ACHN (cell line): ENCODE data around the gene BCL2L13.
A peak's percentile ranks its signal among the peaks of the same experiment; 100 is the strongest.
"Not testable (repeated sequence)": the region's sequence is repeated elsewhere in the genome, so short reads cannot be mapped to it uniquely, and the experiment has no call there.

Experiments used
- DNase-seq: peaks from one replicate; pipeline ENCODE4 v3.0.0-alpha.2; 2015
- in situ Hi-C: cut with HindIII; loops from 2 replicates; pipeline ENCODE4 v1.10.0; 2017; ENCODE audit warnings: low sequenced_read_pairs, low pct_ligation_motif_present, low pct_unique_long_range_greater_than_20kb

The BCL2L13 gene

GRCh38 chr22:17674152-17674551 lies 35.6 kb downstream of the BCL2L13 start:
- in situ Hi-C loops: no loop called here
- no peak for DNase-seq

GRCh38 chr22:17675584-17675983 lies 37.0 kb downstream of the BCL2L13 start:
- no peak for DNase-seq
- in situ Hi-C loops: no loop called here

- in situ Hi-C loops: no loop called here
- no peak for DNase-seq
Observed at GRCh38 chr22:17678817-17679385, 40.3 kb downstream of the BCL2L13 start.

GRCh38 chr22:17684245-17684644 lies 45.7 kb downstream of the BCL2L13 start:
- in situ Hi-C loops: no loop called here
- DNase-seq: no peak

- DNase-seq: no peak
- in situ Hi-C loops: no loop called here
Observed at GRCh38 chr22:17692841-17693240, 54.3 kb downstream of the BCL2L13 start.

GRCh38 chr22:17694193-17694592 lies 55.6 kb downstream of the BCL2L13 start:
- no peak for DNase-seq
- in situ Hi-C loops: no loop called here

GRCh38 chr22:17694752-17695151 lies 56.2 kb downstream of the BCL2L13 start:
- DNase-seq: no peak
- in situ Hi-C loops: no loop called here

- in situ Hi-C loops: no loop called here
- no peak for DNase-seq
Observed at GRCh38 chr22:17695986-17696385, 57.4 kb downstream of the BCL2L13 start.

- in situ Hi-C loops, DNase-seq: not testable (repeated sequence)
Observed at GRCh38 chr22:17697196-17697595, 58.6 kb downstream of the BCL2L13 start.

- in situ Hi-C loops, DNase-seq: not testable (repeated sequence)
Observed at GRCh38 chr22:17698276-17698675, 59.7 kb downstream of the BCL2L13 start.

- in situ Hi-C loops: no loop called here
- no peak for DNase-seq
Observed at GRCh38 chr22:17698948-17699347, 60.4 kb downstream of the BCL2L13 start.

GRCh38 chr22:17699696-17700340 lies 61.3 kb downstream of the BCL2L13 start:
- in situ Hi-C loops: no loop called here
- DNase-seq: no peak

GRCh38 chr22:17700778-17701177 lies 62.2 kb downstream of the BCL2L13 start:
- DNase-seq: no peak
- in situ Hi-C loops: no loop called here

- no peak for DNase-seq
- in situ Hi-C loops: no loop called here
Observed at GRCh38 chr22:17703811-17704210, 65.3 kb downstream of the BCL2L13 start.

GRCh38 chr22:17705546-17705945 lies 67.0 kb downstream of the BCL2L13 start:
- in situ Hi-C loops: no loop called here
- no peak for DNase-seq

- in situ Hi-C loops: no loop called here
- peak; percentile 93 for DNase-seq
Observed at GRCh38 chr22:17705951-17706900, 67.7 kb downstream of the BCL2L13 start.

GRCh38 chr22:17706947-17707346 lies 68.4 kb downstream of the BCL2L13 start:
- in situ Hi-C loops: no loop called here
- peak; percentile 5 for DNase-seq

- DNase-seq: peak; percentile 30
- in situ Hi-C loops: no loop called here
Observed at GRCh38 chr22:17707526-17707925, 69.0 kb downstream of the BCL2L13 start.

- DNase-seq: no peak
- in situ Hi-C loops: no loop called here
Observed at GRCh38 chr22:17710023-17710422, 71.5 kb downstream of the BCL2L13 start.
